Iris pigment epithelial cell (primary cell): ENCODE measurements around the gene FBXL7.

Experiments
- DNase-seq: peaks from one replicate; pipeline ENCODE4 v3.0.0-alpha.2; 2011; ENCODE audit warnings: low read depth

The FBXL7 gene

DNA sequence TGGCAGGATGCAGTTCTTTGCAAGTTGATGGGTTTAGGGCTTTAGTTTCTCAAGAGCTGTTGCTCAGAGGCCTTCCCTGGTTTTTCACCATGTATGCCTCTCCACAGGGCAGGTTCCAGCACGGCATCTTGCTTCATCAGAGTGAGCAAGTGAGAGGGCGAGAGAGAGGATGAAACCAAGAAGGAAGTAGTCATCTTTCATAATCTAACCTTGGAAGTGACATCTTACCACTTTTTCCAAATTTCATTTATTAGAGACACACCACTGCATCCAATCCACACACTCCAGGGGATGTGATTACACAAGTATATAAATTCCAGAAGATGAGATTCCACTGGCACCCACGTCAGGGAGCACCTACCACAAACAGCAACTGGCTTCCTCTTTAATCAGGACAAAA is 385.2 kb downstream of the FBXL7 start:
- peak; percentile 62 for DNase-seq

DNA sequence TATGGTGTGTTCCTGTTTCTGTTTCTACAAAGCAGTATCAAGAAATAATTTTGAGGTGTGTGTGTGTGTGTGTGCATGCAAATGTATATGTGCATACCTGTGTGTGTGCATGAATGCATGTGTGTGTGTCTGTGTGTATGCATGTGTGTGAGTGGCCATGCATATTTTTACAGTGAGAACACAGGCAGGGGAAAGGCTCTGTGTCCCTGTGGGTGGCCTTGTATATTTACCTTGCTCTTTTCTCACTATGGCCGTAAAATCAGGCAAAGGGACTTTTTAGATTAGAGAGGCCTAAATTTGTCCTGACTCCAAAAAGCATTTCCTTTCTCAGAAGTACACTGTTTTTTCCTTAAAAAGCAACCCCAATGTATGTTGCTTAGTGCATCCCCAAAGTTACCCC is 386.2 kb downstream of the FBXL7 start:
- DNase-seq, result no peak

DNA sequence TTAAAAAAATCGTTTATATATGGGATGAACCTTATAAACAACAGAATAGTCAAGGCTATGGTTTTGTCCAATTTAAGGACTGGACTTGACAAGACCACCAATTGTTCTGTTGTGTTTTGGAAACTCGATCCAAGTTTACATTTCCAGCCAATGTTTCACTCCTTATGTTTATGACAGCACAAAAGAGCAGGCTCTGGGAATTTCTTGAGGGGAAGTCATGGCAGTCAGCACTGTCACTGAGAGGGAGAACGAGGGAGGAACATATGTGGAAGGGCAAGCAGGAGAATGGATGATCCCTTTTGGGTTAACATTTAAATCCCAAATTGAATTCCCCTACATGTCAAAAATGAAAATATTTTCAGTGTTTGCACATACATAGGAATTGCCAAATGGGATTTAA is 387.1 kb downstream of the FBXL7 start:
- DNase-seq, result no peak

DNA sequence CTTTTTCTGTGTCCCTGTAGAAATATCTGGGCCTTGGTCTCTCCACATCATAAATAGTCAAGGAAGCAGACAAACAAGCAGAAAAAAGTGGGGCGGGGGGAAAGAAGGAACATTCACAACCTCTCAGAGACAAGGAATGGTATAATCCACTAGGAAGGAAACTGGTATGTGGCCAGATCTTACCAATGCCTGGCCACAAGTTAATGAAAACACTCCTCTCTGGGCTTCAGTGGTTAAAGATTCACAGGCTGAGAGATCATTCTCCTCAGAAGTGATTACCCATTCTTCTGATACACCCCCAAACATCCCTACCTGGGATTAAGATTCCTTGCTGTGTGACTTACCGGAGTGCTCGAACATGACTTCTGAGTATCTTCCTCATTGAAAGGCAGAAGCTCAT is 389.0 kb downstream of the FBXL7 start:
- no peak for DNase-seq

DNA sequence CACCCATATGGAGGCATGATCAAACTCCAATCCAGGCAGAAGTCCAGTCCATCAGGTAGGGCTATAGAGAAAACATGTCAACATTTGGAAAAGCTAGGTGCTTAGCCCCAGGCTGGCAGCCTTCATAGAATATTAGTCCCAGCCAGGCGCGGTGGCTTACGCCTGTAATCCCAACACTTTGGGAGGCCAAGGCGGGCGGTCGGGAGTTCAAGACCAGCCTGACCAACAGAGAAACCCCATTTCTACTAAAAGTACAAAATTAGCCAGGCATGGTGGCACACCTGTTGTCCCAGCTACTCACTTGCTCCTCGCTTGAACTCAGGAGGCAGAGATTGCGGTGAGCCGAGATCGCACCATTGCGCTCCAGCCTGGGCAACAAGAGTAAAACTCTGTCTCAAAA is 393.9 kb downstream of the FBXL7 start:
- no peak for DNase-seq

DNA sequence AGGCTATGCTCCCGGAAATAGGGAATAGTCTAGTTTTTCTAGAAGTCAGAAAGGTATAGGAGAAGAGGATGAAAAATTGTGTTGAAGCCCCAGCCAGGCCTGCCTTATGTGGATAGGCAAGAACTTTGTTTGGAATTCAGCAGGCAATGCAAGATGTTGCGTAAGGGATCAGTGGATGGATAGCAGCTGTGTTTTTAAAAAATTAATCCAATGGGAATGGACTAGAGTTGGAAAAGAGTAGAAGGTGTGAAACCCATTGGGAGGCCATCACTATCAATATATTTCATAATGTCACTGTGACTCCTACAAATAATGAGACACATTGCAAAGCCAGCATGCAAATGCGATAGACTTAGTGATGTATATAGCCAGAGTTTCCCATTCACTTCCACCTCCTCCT is 397.7 kb downstream of the FBXL7 start:
- no peak for DNase-seq

DNA sequence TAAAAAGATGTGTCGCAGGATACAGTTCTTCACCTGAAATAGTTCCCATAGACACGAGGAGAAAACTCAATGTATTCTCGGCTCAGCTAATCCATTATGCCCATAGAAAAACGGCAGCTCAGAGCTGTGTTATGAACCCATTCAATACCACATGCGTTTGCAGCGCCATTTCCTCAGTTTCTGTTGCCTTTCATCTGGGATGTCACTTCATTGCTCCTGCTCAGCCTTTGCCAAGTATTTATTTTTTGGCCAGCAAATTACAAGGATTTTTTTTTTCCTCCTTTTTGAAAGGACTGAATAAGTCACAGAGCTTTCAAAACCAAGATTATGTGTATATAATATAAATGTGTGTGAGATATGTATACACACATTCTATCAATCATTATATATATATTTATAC is 398.7 kb downstream of the FBXL7 start:
- DNase-seq, result no peak

DNA sequence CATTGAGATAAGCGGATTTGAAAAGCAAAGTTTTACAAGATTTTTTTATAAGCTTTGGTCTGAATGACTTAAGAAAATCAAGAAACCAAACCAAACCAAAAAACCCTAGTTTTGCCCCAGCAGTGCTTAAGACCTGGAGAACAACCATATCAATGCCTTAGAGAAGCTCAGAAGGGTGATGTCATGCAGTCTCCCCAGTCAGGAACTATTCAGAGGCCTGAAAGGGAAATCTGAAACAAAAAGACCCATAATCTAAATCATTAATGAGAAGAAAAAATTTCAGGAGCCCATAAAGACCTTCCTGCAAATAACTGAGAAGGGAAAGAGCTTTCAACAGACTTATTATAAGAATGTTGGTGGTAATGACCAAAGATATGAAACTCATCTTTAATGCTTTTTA is 399.5 kb downstream of the FBXL7 start:
- DNase-seq, result no peak

DNA sequence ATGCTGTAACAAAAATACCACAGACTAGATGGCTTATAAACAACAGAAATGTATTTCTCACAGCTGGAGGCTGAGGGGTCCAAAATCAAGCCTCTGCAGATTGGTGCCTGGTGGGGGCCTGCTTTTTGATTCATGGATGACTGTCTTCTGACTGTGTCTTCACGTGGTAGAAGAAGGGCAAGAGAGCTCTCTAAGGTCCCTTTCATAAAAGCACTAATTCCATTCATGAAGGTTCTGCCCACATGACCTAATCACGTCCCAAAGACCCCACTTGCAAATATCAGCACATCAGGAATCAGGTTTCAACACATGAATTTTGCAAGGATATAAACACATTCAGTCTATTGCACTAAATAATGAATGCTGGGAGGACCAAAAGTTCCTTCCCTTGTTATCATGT is 401.2 kb downstream of the FBXL7 start:
- no peak for DNase-seq

DNA sequence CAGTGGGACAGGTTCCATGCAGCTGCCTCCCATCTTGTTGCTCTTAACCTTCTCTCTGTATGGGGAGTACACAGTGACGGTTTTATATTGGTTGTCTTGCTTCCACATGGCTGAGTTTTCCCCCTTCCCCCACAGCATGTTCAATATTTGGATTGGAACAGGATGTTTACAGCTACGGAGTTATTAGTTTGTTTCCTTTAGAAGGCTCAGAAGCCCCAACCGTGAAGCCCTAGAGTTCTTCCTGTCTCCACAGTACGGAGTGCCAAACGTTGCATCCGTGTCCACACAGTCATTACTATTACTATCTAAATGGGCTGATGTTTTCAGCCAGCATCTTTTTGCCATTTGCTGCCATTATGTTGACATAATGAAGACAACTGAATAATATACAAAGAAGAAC is 402.1 kb downstream of the FBXL7 start:
- DNase-seq, result no peak

DNA sequence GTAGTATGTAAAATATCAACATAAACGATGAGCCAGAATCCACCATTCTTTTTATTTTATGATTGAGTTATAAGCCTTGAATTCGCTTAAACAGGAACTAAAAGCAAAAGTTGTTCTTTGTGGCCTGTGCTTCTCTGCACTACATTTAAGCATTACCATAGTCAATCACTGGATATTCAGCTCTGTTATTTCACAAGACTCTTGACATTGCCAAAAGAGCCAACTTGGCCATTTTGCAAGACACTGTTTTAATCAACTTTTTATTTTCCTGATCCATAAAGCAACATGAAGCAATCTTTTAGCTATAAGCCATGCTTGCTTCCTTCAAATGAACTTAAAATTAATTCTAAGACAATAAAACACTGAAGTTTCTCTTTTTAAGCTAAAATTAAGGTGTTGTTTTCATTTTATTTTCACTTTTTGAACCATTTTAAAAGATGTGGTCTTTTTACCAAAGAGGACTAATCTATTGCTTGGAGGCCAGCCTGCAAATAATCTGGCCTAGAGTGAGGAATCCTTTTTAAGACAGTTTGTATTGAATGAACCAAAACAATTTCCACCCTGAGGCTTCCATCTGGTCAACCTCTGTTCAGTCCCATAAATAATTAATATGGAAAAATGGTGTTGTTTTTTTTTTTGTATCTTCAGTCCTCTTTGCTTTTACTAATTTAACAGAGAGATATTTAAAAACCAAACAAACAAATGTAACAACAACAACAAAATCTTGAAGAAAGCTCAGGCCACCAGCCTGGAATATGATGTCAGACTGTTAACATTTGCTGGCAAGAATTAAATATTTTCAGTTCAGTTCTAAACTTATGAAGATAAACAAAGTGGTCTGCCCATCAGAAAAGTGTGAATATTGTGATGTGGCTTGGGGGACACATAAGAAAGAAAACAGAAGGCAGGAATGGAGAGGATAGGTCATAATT is 405.2 kb downstream of the FBXL7 start:
- DNase-seq, result peak; percentile 35

DNA sequence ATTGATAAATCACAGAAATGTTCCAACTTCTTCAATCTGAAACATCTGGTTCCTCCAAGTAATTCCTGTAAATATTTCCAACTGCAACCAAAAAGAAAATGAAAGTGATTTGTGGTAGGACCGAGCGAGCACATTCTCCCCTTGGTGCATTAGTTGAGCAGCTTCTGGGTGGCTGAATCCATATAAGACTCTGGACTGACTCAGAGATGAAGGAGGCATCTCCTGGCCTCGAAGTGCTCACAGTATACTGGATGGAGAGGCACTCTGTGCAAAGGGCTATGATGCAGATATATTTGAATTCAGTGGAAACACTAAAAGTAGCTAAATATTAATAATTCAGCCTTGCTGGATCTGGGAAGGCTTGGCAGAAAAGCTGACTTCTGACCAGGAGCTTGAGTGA is 414.7 kb downstream of the FBXL7 start:
- DNase-seq, result peak; percentile 27

DNA sequence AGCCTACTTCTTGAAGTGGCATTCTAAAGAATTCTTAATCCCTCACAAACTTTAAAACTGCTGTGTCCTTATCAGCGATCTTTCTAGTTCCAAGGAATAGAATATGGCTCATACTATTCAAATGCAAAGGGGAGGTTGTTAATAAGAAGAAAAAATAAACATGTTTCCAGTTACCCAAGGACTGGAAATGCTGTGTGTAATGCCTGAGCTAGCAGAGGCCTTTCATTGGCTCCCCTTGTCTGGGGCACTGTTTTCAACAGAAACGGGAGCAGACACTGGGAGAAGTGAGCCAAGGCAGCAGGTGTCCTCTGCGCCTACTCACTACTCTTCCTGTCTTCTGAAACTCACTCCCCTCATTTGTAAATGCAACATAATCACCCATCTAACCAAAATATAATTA is 426.6 kb downstream of the FBXL7 start:
- DNase-seq, result peak; percentile 53

DNA sequence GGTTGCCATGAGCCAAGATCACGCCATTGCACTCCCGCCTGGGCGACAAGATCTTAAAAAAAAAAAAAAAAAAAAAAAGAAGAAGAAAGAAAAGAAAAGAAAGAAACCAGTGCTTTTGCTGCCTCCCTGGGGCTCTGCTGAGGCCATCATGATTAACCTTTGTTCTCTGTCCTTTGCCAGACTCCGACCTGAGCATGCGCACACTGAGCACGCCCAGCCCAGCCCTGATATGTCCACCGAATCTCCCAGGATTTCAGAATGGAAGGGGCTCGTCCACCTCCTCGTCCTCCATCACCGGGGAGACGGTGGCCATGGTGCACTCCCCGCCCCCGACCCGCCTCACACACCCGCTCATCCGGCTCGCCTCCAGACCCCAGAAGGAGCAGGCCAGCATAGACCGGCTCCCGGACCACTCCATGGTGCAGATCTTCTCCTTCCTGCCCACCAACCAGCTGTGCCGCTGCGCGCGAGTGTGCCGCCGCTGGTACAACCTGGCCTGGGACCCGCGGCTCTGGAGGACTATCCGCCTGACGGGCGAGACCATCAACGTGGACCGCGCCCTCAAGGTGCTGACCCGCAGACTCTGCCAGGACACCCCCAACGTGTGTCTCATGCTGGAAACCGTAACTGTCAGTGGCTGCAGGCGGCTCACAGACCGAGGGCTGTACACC is 427.9 kb downstream of the FBXL7 start:
- no peak for DNase-seq

DNA sequence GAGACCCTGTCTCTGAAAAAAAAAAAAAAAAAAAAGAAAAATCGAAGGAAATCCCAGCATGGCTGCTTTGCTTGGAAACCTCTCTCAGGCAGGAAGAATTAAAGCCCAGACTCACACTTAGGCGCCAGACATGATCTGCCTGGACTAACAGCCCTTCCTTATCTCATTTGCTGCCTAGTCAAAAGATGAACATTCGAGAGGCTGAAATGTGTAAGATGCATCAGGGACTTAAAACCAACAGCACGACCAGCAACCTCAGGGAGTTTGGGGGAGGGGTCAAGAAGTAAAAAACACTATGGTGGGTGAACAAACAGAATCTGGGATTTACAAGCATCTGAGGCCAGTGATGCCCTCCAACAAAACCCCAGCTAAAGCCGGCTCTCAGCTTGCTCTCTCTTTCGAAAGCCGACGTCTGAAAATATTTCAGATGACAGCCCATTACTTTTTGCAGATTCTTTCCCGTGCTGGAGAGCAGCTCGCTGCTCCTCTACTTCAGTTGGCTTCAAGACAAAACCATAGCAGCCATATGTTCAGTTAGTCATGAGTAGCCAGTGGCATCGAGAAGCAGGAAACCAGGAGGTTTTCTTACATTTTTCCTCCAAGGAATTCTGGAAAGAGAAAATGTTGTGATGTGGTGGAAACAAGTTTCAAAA is 429.8 kb downstream of the FBXL7 start:
- peak; percentile 16 for DNase-seq

DNA sequence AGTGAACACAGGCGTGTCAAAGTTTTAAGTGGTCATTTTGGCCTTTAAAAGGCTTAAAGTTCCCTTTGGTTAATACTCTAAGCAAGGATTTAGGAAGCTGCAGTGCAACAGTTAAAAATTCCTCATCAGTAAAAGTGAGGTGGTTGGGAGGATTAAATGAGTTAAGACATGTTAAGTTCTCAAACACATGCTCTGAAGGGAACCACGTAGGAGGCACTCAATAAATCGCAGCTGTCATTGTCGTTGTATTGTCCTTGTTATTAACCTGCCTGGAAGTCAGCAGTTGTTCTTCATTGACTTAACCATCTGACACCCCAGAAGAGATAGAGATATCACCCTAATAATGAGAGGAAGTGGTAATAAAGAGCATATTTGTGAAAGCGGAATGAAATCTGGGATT is 432.1 kb downstream of the FBXL7 start:
- DNase-seq, result no peak

DNA sequence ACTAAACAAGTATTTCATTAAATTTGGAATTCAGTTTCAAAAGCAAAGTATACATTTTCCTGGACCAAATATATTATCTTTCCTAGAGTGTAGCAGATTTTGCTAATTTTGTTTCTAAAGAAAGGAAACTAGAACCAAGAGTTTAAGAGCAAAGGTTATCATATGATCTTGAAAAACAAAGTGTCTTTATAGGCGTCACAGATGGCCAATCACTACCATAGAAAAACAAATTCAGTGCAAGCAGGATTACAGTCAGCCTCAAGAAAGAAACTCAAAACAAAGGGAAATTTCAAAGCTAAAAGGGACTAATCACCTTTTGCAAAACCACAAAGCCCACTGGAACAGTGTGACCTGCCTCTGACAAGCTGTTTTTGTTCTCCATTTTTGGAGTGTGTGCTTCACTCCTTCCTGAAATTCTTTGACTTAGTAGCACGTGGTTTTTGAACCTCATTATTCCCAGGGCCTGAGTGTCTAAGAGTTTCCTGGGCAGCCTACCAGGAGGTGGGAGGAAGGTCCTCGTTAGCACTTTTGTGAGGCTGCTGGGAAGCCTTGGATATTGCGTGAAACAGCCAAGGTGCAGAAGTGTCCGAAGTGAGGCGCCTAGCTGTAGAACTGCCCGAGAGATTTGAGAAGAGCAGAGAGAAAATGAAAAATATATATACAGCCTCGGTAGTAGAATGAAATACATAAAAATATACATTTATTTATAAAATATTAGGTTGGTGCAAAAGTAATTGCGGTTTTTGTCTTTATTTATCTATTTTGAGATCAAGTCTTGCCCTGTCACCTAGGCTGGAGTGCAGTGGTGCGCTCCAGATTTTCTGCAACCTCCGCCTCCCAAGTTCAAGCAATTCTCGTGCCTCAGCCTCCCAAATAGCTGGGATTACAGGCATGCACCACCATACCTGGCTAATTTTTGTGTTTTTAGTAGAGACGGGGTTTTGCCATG is 433.6 kb downstream of the FBXL7 start:
- DNase-seq, result peak; percentile 22

DNA sequence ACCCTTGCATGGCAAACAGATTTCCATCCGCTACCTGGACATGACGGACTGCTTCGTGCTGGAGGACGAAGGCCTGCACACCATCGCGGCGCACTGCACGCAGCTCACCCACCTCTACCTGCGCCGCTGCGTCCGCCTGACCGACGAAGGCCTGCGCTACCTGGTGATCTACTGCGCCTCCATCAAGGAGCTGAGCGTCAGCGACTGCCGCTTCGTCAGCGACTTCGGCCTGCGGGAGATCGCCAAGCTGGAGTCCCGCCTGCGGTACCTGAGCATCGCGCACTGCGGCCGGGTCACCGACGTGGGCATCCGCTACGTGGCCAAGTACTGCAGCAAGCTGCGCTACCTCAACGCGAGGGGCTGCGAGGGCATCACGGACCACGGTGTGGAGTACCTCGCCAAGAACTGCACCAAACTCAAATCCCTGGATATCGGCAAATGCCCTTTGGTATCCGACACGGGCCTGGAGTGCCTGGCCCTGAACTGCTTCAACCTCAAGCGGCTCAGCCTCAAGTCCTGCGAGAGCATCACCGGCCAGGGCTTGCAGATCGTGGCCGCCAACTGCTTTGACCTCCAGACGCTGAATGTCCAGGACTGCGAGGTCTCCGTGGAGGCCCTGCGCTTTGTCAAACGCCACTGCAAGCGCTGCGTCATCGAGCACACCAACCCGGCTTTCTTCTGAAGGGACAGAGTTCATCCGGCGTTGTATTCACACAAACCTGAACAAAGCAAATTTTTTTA is 436.7 kb downstream of the FBXL7 start:
- DNase-seq, result no peak

DNA sequence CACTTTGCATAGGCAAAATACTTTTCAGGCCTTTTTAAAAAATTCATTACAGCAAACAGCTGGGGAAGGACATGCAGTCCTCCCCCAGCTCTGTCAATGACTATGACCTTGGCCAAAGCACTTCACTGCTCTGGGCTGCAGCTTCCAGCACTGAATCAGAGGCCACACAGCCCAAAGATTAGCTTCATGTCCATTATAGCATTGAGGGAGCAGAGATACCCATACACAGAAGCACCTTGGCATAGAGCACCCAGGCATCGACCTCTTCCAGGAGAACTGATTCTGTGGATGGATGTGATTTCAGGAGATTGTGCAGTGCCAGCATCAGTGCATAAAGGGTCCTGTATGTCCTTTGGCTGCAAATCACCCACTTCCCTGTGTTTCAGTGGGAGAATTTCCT is 437.7 kb downstream of the FBXL7 start:
- DNase-seq, result no peak

DNA sequence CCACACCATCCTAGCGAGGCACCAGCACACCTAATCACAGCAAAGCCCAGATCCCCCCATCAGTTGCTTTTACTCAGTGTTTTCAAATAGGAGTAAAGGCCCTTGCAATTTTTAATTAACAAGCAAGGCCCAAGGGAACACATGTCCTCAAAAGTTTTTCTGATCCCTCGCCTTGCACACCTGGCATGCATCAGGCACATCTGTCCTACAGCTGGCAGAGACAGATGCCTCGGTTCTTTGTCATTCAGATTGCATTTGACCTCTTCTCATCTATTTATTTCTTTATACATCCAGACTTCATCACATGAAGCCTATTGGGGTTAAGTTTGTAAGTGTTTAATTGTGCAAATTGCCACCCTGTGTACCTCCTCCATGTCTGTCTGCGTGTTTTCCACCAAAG is 438.2 kb downstream of the FBXL7 start:
- no peak for DNase-seq

DNA sequence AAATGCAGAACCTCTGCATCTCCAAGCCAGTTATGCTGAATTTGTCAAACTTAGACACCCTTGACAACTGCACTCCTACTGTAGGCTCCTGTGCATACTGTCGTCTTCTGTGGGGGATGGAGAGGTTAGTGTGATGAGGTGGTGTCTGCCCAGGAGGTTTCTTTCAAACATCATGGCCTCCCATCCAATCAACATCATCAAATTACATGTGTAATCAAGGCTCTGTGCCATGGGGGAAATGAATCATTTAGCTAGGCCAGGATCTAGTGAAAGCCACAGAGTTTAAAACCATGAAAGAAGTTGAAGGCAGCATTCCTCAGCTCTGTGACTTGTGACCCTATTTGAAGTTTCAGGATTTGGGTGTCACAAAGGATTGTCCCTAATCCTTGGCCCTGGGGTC is 439.0 kb downstream of the FBXL7 start:
- peak; percentile 95 for DNase-seq
